Measurements from ENCODE around the gene ELN. TPM values are rescaled to one million over a fixed set of nuclear protein-coding genes. Genes with fewer than 3 reads are reported as not detected.

Gene ELN
- total and polyA plus RNA-seq, 2 experiments from 2014 or later = 539 to 698 TPM

DNA sequence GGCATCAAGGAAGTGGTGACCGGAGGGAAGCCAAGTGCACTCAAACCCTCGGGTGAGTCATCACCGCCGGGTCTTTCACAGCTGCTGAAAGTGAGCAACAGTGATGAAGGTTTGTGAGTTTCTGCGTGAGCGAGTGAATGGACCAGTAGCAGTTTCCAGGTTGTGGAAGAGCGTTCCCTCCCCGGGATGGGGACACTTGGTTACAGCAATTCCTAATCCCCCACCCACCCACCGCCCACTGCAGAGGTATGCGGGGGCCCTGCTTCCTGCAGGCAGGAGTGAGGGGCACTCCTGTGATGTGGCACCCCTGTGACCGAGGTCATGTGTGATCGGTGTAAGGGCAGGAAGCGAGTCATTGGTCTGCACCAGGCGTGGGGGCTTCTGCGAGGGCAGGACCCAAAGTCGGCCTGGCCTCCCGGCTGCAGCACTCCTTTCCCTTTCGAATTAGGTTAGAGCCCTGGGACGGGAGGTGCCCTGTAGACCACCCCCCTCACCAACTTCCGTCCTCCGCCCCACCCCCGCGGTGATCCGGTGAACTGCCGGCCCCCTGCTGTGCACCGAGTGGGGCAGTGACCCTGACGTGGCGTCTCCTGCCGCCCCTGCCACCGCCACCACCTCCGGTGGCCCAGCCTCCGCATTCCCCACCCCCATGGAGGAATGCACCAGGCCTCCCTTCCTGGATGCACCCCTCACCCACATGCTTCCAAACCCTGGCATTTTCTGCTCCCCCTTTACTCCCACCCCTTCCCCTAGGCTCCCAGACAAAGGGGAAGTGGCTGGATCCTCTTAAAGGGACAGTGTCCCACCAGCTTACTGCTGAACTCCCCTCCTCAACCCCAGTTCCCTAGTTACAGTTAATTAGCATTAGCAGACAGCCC, 66.5 kb downstream of the ELN start:
- H3K4me2 ChIP-seq (ENCODE audit: unreplicated experiment) = peak overlapping the region; percentile 62
- peak; percentile 99 for DNase-seq
- H3K9me3 ChIP-seq (ENCODE audit: low read depth) = no peaks in the 10 kb centered on the region
- peak overlapping the region; percentile 78 for H3K9ac ChIP-seq
- H3K79me2 ChIP-seq (ENCODE audit: insufficient read depth) = peaks cover 19% of the 10 kb centered on the region
- H2AFZ ChIP-seq = peak overlapping the region; percentile 14; the same call in 1 of the 2 replicates
- no peaks in the 10 kb centered on the region for H3K9me2 ChIP-seq (ENCODE audit: insufficient read depth)
- H3K4me3 ChIP-seq = peak overlapping the region; percentile 59
- TF ChIP-seq EZH2 (IDR thresholded peaks at IDR 0.05; ENCODE audit: insufficient read depth, poor library complexity, severe bottlenecking) (no peak), EZH2phosphoT487 (IDR thresholded peaks at IDR 0.05; ENCODE audit: insufficient read depth, low read depth) (no peak)
- 1 to 3% methylated on average over 21 to 32 of the region's 32 CpGs for WGBS, 2 experiments (ENCODE audit: low coverage in 1 of 2, low lambda C conversion rate in 2 of 2, missing lambda C conversion rate in 2 of 2)
- peaks cover 41% of the 10 kb centered on the region for H3F3A ChIP-seq (ENCODE audit: insufficient read depth)
- no peaks in the 10 kb centered on the region for H4K20me1 ChIP-seq (ENCODE audit: insufficient read depth)
- peaks cover 43% of the 10 kb centered on the region for H3K4me1 ChIP-seq (ENCODE audit: insufficient read depth)
- H3K27ac ChIP-seq = peak overlapping the region; percentile 88
- in situ Hi-C loops (cut with MboI) = no loop called here
- H3K27me3 ChIP-seq (replicated peaks; ENCODE audit: insufficient read depth) = no peaks in the 10 kb centered on the region
- H3K36me3 ChIP-seq (ENCODE audit: low read depth) = peaks cover 9% of the 10 kb centered on the region

DNA sequence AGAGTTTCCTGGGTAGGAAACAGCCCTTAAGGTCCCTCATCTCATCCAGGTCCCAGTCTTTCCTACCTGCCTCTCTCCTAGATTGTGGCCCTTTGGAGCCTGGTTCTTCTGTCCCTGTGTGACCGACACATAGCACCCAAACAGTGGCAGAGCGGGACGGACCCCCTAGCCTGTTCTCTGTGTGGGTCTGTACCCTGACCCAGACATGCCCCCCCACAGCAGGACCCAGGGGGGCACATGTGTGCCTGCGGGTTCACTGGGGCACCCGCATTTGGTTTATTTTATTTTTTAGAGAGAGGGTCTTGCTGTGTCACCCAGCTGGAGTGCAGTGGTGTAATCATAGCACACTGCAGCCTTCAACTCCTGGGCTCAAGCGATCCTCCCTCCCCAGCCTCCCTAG, 67.2 kb downstream of the ELN start:
- Histone ChIP-seq H3K36me3 (ENCODE audit: low read depth) (peaks cover 9% of the 10 kb centered on the region), H3K4me1 (ENCODE audit: insufficient read depth) (peaks cover 43% of the 10 kb centered on the region), H3K4me3 (peak overlapping the region; percentile 59; the same call in 1 of the 2 replicates), H3K27me3 (replicated peaks; ENCODE audit: insufficient read depth) (no peaks in the 10 kb centered on the region), H3K9ac (peak overlapping the region; percentile 78), H4K20me1 (ENCODE audit: insufficient read depth) (no peaks in the 10 kb centered on the region), H3F3A (ENCODE audit: insufficient read depth) (peaks cover 41% of the 10 kb centered on the region), H3K9me2 (ENCODE audit: insufficient read depth) (no peaks in the 10 kb centered on the region), H3K4me2 (ENCODE audit: unreplicated experiment) (peak overlapping the region; percentile 62), H3K9me3 (ENCODE audit: low read depth) (no peaks in the 10 kb centered on the region), H3K79me2 (ENCODE audit: insufficient read depth) (peaks cover 19% of the 10 kb centered on the region), H2AFZ (0 out of 2 replicates have a peak overlapping the region, but pooled peaks have one; percentile 14), H3K27ac (peak overlapping the region; percentile 88)
- 95 to 98% methylated on average over 6 of the region's 6 CpGs for WGBS, 2 experiments (ENCODE audit: low coverage in 1 of 2, low lambda C conversion rate in 2 of 2, missing lambda C conversion rate in 2 of 2)
- in situ Hi-C loops (cut with MboI) = no loop called here
- DNase-seq = no peak
- TF ChIP-seq EZH2phosphoT487 (IDR thresholded peaks at IDR 0.05; ENCODE audit: insufficient read depth, low read depth) (no peak), EZH2 (IDR thresholded peaks at IDR 0.05; ENCODE audit: insufficient read depth, poor library complexity, severe bottlenecking) (no peak)

DNA sequence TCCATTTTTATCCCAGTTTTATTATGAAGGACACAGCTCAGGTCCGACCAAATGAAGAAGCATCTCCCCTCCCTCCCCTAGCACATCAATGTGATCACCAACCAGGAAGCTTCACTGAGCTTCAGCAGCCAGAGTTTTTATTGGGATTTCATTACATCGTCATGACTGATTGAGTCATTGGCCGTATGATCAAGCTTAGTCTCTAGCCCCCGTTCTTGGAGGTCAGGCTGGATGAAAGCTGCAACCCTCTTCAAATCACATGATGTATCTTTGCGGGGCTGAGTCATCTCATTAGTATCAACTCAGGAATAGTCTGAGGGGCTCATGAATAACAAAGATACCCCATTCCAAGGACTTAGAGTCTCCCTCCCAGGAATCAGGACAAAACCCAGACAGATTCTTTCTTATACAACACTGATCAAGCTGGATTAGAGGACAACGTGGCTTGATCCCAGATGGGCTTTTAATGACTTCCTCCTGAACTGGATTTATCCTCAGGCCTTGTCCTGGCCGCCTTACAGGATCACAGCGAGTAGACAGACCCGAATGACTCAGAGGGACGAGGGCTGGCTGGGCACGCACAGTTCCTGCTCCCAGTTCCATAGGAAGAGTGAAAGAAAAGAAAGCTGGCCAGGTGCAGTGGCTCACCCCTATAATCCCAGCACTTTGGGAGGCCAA, 70.1 kb downstream of the ELN start:
- no peaks in the 10 kb centered on the region for H3K9me2 ChIP-seq (ENCODE audit: insufficient read depth)
- H3F3A ChIP-seq (ENCODE audit: insufficient read depth) = peaks cover 38% of the 10 kb centered on the region
- WGBS, 2 experiments (ENCODE audit: low coverage in 1 of 2, low lambda C conversion rate in 2 of 2, missing lambda C conversion rate in 2 of 2) = 1% methylated on average over 11 of the region's 11 CpGs
- DNase-seq = peak; percentile 98
- H3K9me3 ChIP-seq (ENCODE audit: low read depth) = no peaks in the 10 kb centered on the region
- H3K27ac ChIP-seq = peak overlapping the region; percentile 93
- H3K4me2 ChIP-seq (ENCODE audit: unreplicated experiment) = peak overlapping the region; percentile 25
- peak overlapping the region; percentile 60; the same call in 1 of the 2 replicates for H2AFZ ChIP-seq
- no peaks in the 10 kb centered on the region for H3K27me3 ChIP-seq (replicated peaks; ENCODE audit: insufficient read depth)
- H3K4me1 ChIP-seq (ENCODE audit: insufficient read depth) = peaks cover 42% of the 10 kb centered on the region
- peak overlapping the region; percentile 70 for H3K9ac ChIP-seq
- H3K79me2 ChIP-seq (ENCODE audit: insufficient read depth) = peaks cover 19% of the 10 kb centered on the region
- H3K4me3 ChIP-seq = no peak overlapping the region
- in situ Hi-C loops (cut with MboI) = no loop called here
- no peaks in the 10 kb centered on the region for H4K20me1 ChIP-seq (ENCODE audit: insufficient read depth)
- TF ChIP-seq EZH2 (IDR thresholded peaks at IDR 0.05; ENCODE audit: insufficient read depth, poor library complexity, severe bottlenecking) = no peak
- TF ChIP-seq EZH2phosphoT487 (IDR thresholded peaks at IDR 0.05; ENCODE audit: insufficient read depth, low read depth) = no peak
- peaks cover 9% of the 10 kb centered on the region for H3K36me3 ChIP-seq (ENCODE audit: low read depth)

DNA sequence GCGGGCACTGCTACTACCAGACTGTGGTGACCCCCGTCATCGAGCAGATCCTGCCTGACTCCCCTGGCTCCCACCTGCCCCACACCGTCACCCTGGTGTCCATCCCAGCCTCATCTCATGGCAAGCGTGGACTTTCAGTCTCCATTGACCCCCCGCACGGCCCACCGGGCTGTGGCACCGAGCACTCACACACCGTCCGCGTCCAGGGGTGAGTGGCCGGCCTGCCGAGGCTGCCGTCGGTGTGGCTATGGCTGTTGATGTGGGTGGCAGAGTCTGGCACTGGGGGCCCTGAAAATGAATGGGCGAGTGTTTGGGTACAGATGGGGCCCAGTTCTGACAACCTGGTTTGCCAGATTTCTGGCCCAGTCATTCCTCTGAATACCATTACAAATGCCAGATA, 71.1 kb downstream of the ELN start:
- H2AFZ ChIP-seq = no peak overlapping the region
- H4K20me1 ChIP-seq (ENCODE audit: insufficient read depth) = no peaks in the 10 kb centered on the region
- H3K27ac ChIP-seq = peak overlapping the region; percentile 93
- H3K79me2 ChIP-seq (ENCODE audit: insufficient read depth) = peaks cover 19% of the 10 kb centered on the region
- no peaks in the 10 kb centered on the region for H3K9me3 ChIP-seq (ENCODE audit: low read depth)
- DNase-seq = no peak
- in situ Hi-C loops (cut with MboI) = no loop called here
- H3K36me3 ChIP-seq (ENCODE audit: low read depth) = peaks cover 9% of the 10 kb centered on the region
- H3K4me2 ChIP-seq (ENCODE audit: unreplicated experiment) = no peak overlapping the region
- TF ChIP-seq EZH2 (IDR thresholded peaks at IDR 0.05; ENCODE audit: insufficient read depth, poor library complexity, severe bottlenecking) = no peak
- TF ChIP-seq EZH2phosphoT487 (IDR thresholded peaks at IDR 0.05; ENCODE audit: insufficient read depth, low read depth) = no peak
- 94% methylated on average over 17 of the region's 17 CpGs for WGBS, 2 experiments (ENCODE audit: low coverage in 1 of 2, low lambda C conversion rate in 2 of 2, missing lambda C conversion rate in 2 of 2)
- no peaks in the 10 kb centered on the region for H3K27me3 ChIP-seq (replicated peaks; ENCODE audit: insufficient read depth)
- peak overlapping the region; percentile 70 for H3K9ac ChIP-seq
- no peaks in the 10 kb centered on the region for H3K9me2 ChIP-seq (ENCODE audit: insufficient read depth)
- H3K4me3 ChIP-seq = no peak overlapping the region
- H3F3A ChIP-seq (ENCODE audit: insufficient read depth) = peaks cover 33% of the 10 kb centered on the region
- H3K4me1 ChIP-seq (ENCODE audit: insufficient read depth) = peaks cover 33% of the 10 kb centered on the region
